ENCODE results near the gene IFITM10.

IFITM10 gene

DNA sequence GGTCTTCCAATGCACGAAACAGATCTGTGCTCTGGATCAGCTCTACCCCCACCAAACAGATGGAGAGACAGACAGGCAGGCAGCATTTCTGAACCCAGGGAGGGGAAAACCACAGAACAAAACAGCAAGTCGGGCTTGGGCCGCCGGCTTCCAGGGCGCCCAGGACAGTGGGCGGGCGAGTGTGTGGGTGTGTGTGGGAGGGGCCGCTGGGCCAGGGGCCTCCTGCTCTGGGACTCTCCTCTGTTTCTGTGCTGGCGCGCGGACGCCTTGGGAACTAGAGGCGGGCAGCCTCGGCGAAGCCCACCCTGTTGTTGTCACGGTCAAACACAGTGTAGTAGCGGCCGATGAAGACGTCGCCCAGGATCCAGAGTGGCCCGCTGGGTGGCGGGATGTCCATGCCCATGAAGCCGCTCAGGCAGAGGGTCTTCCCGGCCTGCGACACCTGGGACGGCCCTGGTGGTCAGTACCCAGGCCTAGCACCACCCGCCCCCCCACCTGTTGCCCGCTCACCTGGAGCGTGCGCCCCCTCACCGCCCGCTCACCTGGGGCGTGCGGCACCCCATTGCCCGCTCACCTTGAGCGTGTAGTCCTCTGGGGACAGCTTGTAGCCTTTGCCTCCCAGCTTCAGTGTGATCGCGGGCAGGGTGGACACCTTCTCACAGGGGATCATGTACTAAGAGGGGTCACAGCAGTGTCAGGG lies 3.0 kb upstream of the IFITM10 start:
- DNase-seq (ENCODE audit: low read depth in 1 of 2, low spot score in 1 of 2): no peak

DNA sequence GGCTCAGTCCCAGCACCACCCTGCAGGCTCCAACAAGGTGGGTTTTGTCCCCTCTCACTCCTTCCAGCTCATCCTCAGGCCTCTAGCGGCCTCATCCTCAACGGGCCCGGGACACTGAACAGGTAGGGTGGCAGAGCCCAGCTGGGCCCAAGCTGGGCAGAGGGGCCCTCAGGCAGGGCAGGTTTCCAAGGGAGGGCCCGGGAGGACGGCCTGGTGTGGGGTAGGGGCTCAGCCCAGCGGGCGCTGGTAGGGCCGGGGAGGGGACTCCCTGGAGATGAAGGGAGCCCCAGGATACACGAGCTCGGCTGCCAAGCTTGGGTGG lies 2.5 kb upstream of the IFITM10 start:
- no peak for DNase-seq (ENCODE audit: low read depth in 1 of 2, low spot score in 1 of 2)

- no peak for DNase-seq (ENCODE audit: low read depth in 1 of 2, low spot score in 1 of 2)
Observed at GRCh38 chr11:1751999-1752906, 1.9 kb upstream of the IFITM10 start.

DNA sequence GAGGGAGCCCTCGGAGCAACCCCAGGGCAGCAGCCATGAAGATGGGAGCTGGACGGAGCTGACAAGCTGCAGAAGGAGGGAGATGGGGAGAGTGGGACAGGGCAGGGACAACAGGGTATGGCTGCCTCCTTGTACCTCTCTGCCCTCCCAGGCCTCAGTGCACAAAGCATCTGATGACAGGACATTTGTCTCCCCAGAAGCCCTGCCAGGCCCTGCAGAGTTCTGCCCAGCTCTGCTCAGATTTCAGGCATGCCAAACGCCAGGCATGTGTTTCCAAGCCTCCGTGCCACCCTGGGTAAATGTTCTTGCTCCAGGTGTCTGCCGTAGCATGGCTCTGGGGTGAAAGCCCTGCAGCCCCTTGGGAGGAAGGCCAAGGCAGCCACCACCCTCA lies 1.1 kb upstream of the IFITM10 start:
- DNase-seq (ENCODE audit: low read depth in 1 of 2, low spot score in 1 of 2): no peak

DNA sequence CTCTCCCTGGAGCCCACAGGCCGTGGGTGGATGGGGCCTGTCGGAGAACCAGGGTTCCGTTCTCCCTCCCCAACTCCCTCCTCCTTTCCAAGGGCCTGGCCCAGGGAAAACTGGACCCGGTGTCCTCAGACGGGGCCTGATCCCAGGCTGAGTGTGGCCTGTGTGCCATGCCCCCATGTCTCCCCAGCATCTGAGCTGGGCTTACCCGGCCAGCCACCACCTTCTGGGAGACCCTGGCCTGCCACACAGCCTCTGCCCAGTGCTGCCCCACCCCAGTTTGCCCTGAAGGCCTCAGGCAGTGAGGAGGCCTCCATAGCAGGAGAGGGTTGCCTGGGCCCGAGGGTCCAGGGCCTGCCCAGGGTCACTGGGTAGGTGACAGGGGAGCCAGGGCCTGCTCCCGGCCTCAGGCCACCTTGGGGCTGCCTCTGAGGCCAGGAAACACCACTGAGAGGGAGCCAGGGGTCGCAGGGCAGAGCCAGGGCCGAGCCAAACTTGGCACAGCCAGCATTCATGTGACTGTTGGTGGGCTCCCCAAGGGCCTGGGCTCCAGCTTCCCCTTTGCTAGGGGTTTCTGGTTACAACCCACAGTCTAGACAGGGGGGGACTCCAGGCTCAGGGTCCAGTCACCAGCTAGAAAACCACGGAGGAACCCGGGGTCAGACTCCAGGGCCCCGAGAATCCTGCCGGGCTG lies 590 bp upstream of the IFITM10 start:
- no peak for DNase-seq (ENCODE audit: low read depth in 1 of 2, low spot score in 1 of 2)

DNA sequence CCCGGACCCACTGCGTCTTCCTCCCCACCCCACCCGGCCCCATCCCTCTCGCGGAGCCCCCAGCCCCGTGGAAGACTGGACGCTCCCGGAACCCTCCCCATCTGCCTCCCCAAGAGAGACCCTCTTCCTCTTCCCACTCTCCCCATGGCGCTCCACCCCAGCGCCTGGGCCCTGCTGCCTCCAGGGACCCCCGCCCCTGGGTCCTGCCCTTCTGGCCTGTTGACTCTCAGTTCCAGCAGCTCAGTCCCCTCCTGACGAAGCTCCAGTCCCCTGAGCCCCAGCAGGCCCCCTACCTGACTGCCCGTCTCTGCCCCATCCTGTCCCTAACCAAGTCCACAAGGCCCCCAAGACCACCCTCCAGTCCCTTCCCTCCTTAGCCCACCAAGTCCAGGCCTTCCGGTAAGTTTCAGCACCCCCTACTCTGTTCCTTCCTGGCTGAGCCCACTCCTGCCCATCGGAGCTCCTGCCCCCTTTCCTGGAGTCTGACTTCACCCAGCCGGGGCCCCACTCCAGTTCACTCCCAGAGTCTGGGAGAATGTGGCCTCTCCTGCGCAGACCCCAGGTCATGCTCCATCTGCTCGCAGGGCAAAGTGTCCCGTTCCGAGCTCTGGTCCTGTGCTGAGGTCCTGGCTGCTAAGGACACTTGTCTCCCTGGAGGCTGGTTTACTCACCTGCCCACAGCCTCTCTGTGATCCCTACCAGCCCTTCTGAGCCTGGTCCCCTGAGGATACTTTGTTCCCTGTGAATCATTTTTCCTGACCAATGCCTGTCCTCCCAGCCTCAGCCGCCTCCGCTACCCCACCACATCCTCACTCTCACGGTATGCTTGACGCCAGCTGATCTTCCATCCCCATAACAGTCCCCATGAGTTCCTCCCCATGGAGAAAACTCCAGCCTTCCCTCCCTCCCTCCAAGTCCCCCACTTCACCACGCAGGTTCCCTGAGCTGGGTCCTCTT lies 722 bp downstream of the IFITM10 start:
- no peak for DNase-seq (ENCODE audit: low read depth in 1 of 2, low spot score in 1 of 2)

- no peak for DNase-seq (ENCODE audit: low read depth in 1 of 2, low spot score in 1 of 2)
Observed at GRCh38 chr11:1748636-1749394, 1.6 kb downstream of the IFITM10 start.

GRCh38 chr11:1747753-1748635 lies 2.4 kb downstream of the IFITM10 start:
- no peak for DNase-seq (ENCODE audit: low read depth in 1 of 2, low spot score in 1 of 2)

- DNase-seq (ENCODE audit: low read depth in 1 of 2, low spot score in 1 of 2): no peak
Observed at GRCh38 chr11:1746956-1747752, 3.2 kb downstream of the IFITM10 start.

DNA sequence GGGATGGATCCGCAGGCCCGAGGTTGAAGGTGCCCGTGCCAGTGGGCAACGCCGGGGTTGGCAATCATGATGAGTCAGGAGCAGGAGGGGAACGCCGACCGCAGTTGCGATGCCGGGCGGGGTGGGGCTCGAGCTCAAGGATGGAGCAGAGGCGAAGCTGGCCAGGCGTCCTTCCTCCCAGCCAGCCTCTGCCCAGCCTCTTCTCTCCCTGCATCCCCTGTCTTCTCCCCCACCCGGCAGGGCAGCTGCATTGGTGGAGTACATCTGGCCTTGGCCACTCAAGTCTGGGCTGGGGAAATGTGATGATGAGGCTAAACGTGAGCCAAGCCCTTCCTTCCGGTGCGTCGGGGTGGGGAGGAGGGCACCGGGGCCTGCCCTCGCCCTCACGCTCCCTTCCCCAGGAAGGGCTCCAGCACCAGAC lies 3.9 kb downstream of the IFITM10 start:
- no peak for DNase-seq (ENCODE audit: low read depth in 1 of 2, low spot score in 1 of 2)

DNA sequence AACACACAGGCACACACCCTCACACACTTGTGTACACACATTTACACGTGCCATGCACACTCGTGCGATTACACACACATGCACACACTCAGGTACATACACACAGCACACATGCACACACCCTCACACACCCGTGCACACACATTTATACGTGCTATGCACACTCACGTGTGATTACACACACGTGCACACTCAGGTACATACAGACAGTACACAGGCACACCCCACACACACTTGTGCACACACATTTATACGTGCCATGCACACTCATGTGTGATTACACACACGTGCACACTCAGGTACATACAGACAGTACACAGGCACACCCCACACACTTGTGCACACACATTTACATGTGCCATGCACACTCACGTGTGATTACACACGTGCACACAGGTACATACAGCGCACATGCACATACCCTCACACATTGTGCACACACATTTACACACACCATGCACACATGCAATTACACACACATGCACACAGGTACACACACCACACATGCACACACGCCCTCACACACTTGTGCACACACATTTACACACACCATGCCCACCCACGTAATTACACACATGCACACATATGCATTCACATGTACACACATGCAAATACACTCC lies 4.6 kb downstream of the IFITM10 start:
- DNase-seq (ENCODE audit: low read depth in 1 of 2, low spot score in 1 of 2): no peak

DNA sequence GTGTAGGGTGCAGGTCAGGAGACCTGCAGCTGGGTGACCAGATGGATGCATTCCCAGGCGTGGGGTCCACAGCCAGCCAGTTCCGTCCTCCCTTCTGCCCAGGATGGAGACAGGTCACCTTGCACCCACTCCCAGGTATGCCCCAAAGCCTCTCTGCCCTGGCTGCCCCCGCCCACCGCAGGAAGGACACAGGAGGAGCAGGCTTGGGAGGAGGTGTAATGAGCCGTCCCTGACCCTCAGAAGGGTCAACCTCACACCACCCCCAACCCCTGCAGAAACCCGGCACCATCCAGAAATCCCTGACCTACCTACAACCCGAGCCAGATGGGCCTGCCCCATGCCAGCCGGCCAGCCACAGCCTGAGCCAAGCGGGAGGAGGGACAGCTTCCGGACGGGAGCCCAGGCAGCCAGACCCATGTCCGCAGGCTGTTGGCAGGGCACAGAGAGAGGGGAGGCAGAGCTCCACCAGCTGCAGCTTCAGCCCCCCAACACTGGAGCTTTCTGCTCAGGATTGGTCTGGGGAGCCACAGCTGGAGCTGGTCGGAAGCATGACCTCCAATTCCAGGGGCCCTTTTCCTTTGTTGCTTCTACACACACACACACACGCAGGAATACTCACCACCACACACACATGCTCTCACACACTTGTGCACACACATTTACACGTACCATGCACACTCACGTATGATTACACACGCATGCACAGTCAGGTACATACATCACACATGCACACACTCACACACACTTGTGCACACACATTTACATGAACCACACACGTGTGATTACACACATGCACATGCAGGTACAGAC lies 5.3 kb downstream of the IFITM10 start:
- DNase-seq (ENCODE audit: low read depth in 1 of 2, low spot score in 1 of 2): no peak

DNA sequence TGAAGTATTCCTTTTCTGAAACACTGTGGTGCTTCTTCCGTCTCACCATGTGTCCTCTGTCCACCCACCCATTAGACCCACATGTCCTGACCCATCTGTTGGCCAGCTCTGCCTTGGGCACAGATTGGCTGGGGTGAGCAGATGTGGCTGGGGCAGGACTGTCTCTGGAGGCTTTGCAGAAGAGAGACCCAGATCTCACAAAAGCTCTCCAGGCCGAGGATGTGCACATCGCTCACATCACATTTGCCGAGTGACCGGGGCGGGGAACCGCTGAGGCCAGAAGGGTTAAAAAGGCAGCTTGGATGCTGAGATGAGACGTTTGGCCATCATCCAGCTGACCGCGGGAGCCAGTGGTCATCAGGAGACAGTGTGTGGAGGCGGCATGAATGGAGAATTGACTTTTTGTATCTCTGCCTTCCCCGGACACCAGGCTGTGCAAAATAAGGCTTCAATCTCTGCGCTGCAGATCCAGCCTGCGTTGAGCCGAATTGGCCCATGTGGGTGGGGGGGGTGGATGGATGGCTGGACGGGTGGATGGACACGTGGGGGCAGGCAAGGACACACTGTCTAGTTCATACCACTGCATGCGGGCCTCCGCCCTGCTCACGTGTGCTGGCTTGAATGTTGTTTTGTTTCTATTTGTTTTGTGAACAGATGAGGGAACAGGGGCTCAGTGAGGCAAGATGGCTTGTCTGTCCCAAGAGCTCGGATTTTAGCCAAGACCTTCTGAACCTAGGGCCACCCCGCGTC lies 6.1 kb downstream of the IFITM10 start:
- DNase-seq (ENCODE audit: low read depth in 1 of 2, low spot score in 1 of 2): no peak

DNA sequence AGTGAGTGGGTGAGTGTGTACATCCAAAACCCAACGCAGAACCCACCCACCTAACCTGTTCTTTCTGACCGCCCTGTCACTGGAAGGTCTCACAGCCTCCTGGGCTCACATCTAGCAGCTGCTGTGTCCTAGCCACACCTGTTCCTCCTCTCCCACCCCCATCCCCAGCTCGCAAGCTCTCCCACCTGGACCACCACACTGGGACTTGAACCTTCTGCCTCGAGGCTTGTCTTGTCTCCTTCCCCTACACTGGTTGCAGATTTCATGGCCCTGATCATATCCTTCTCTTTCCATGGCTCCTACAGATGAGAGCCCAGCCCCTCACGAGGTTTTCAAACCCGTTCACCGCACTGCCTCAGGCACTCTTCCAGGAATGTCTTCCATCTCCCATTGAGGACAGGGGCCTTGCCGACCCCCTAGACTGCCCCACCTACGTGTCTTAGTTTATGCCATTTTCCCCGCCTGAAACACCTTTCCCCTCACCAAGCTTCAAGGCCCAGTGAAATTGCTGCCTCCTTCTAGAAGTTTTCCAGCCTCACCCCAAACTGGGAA lies 6.7 kb downstream of the IFITM10 start:
- no peak for DNase-seq (ENCODE audit: low read depth in 1 of 2, low spot score in 1 of 2)

- no peak for DNase-seq (ENCODE audit: low read depth in 1 of 2, low spot score in 1 of 2)
Observed at GRCh38 chr11:1742869-1743584, 7.4 kb downstream of the IFITM10 start.

Measured in stimulated activated CD4-positive, alpha-beta T cell treated with anti-CD3 and anti-CD28 coated beads, Interleukin-15, amount 100 ng/mL, for 1 hour (primary cell).